HG03060 (cell line): Measurements from ENCODE around the gene CLCN6.
"Not testable (repeated sequence)": the region's sequence is repeated elsewhere in the genome, so short reads cannot be mapped to it uniquely, and the experiment has no call there.

Experiments used
- ATAC-seq: cut with Tn5 transposase; IDR thresholded peaks from one replicate; pipeline ENCODE4 v1.9.1; 2021; ENCODE audit warnings: low read depth, moderate number of reproducible peaks; ENCODE audit not compliant: unreplicated experiment

Gene CLCN6

DNA sequence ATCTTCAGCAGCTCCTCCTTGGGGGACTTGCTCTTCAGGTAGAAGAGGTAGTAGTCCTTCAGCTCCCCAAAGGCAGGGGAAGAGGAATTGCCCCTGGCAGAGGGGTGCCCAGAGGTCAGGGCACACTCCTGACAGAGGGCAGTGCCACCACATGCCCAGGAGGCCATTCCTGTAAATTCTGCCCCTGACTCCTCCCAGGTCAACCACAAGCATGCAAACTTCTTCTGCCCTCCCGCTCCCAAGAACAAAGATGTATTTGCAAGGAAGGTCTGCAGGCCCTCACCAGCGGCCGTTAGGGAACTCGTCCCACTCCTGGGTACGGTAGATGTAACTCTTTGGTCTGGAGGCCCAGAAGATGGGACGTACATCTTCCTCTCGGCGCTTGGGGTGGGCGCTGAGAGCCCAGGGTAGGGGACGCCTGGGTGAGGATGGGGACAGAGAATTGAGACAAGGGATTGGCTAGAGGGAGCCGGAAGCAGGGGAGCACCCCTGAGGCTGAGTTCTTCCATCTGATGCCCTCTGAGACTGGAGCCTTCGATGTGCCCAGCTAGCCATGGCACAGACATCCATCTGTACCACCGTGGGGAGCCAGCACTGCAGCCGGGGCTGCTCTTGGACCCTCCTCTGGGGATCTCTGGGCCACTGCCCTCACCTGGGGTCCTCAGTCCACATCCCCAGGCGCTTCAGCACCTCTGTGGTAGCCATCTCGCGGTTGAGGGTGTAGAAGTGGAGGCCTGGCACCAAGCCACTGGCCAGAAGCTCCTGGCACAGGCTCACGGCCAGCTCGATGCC, 11.3 kb upstream of the CLCN6 start:
- no peak for ATAC-seq

DNA sequence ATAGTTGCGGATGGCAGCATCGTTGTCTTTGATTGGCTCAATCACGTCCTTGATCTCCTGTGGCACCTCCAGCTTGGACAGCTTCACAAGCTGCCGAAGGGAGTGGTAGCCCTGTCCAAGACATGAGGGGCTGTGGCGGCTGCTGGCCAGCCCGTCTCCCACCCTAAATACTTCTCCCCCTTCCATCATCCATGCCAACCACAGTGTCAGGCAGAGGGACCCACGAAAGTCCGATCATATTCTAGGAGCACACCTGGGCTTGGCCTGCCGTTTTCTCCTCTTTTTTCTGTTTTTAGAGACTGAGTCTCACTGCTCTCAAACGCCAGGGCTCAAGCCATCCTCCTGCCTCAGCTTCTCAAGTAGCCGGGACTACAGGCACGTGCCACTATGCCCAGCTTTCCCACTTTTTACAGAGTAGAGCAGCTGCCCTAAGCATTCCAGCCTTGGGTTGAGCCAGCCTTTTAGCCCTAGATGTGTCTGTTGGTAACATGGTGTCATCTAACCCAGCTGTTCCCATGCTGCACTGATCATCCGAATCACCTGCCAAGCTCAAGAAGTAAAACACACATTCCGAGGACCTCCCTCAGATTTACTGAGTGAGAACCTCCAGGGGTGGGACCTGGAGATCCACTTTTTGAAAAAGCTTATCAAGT, 10.6 kb upstream of the CLCN6 start:
- ATAC-seq = no peak

DNA sequence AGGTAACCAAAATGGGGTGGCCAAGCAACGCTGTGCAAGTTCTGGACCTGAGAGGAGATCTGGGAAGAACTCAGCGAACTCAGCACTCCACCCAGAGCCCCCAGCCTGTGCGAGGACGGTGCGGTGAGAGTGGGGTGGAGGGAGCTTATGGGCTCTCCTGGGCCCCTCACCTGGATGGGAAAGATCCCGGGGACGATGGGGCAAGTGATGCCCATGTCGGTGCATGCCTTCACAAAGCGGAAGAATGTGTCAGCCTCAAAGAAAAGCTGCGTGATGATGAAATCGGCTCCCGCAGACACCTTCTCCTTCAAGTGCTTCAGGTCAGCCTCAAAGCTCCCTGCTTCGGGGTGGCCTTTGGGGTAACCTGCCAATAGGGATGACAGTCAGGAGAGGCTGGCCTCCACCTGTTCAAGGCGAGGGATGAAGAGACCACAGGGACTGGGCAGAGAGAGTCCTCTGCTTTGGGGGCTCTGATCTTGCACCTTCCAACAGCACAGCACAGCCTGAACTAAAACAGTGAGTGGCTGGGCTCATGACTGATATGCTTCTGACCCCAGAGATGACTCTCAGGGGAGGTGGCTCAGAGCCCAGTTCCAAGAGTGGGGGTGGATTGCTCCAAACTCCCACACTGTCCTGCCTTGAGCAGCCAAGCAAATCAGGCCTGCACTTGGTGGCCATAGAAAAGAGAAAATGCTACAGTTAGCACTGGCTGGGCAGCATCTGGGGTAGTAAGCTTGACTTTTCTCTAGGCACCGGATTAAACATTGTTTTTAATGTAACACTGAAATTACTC, 9.8 kb upstream of the CLCN6 start:
- ATAC-seq = no peak

DNA sequence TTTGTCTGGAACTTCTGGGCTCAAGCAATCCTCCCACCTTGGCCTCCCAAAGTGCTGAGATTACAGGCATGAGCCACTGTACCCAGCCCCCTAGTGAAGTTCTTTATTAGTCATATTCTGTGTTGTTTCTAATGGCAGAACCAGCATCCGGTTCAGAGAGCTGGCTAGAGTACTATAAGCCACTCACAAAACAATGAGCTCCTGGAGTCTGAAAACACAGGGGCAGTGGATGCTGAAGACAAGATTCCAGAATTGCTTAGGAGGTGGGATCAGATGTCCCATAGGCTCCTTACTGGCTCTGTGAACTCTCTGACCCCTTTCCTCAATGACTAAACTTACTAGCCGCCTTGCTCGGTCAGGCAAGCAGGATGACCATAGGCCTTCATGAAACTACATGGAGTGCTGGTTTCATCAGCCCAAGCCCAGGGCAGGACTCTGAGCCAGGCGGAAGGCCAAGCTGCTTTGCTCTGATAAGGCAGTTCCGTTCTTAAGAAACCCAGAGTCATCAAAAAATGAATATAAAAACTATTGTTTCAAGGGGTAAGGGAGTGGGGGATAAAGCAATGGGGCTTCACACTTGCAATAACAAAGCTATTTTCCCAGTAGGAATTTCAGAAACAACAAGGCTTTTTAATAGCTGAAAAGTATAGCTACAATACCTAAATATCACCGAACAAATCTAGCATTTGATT, 8.3 kb upstream of the CLCN6 start:
- no peak for ATAC-seq

- no peak for ATAC-seq
Observed at GRCh38 chr1:11799099-11799498, 6.9 kb upstream of the CLCN6 start.

GRCh38 chr1:11799896-11800295, 6.1 kb upstream of the CLCN6 start:
- no peak for ATAC-seq

GRCh38 chr1:11800391-11800755, 5.6 kb upstream of the CLCN6 start:
- no peak for ATAC-seq

- ATAC-seq = no peak
Observed at GRCh38 chr1:11800756-11801433, 5.1 kb upstream of the CLCN6 start.

DNA sequence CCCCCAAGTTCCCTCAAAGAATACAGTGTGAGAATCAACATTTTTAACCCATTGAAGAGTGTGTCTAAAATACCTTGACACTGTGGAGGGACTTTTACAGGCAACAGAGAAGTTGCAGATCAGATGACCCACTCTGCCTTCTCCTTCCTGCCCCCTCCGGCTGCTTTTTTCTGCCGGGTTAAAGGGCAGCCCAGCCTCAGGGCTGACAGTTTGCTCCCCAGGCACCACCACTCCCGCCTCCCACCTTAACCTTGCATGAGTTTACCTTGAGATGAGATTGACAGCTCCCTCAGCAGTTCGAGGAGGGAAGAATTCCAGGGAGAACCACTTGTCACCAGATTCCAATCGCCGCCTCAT, 3.4 kb upstream of the CLCN6 start:
- no peak for ATAC-seq

- no peak for ATAC-seq
Observed at GRCh38 chr1:11802973-11803885, 2.8 kb upstream of the CLCN6 start.

DNA sequence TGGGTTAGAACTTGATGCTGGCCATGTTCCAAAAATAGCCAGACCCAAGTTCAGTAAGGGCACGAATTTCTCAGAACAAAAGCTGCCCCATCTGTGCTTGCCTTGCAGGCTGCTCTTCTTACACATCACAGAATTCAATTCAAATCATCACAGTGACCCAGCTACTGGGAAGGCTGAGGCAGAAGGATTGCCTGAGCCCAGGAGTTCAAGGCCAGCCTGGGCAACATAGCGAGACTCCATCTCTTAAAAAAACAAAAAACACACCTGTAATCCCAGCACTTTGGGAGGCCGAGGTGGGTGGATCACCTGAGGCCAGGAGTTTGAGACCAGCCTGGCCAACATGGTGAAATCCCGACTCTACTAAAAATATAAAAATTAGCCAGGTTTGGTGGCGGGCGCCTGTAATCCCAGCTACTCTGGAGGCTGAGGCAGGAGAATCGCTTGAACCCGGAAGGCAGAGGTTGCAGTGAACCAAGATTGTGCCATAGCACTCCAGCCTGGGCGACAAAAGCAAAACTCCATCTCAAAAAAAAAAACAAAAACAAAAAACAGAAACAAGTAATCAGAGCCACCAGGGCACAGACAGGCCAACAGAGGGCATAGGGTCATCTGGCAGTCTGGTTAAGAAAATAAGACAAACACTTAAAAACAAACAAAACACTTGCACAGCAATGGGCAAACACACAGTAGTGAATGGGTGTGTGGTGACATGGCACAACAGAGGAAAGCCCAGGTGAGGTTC, 1.9 kb upstream of the CLCN6 start:
- ATAC-seq = not testable (repeated sequence)

GRCh38 chr1:11804666-11805421, 1.1 kb upstream of the CLCN6 start:
- no peak for ATAC-seq

DNA sequence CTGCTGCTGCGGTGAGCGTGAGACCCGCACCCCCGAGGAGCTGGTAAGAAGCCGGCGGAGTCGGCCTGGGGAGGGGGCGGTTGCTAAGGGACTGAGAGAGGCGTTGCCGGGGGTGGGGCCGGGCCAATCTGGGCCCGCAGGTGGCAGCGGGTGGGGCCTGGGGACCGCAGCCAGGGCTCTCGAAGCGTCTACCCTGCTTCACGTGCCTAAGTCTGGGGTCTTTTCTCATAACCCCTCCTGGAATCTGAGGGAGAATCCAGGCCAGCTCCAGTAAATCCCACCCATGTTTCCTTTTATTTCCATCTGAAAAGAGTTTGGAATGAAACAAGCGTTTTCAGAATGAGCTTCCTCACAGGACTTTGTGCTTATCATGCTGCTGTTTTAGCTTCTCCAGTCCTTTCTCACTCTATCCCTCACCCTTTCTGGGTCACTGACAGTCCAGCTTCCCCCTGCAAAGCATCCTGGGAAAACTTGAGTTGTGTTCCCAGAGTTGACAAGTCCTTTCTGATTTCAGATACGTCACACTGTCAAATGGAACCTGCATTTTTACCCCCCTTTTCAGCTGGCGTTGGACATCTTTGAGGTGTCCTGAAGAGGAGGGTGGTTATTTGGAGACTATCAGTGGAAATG, 431 bp downstream of the CLCN6 start:
- peak; percentile 5 for ATAC-seq

DNA sequence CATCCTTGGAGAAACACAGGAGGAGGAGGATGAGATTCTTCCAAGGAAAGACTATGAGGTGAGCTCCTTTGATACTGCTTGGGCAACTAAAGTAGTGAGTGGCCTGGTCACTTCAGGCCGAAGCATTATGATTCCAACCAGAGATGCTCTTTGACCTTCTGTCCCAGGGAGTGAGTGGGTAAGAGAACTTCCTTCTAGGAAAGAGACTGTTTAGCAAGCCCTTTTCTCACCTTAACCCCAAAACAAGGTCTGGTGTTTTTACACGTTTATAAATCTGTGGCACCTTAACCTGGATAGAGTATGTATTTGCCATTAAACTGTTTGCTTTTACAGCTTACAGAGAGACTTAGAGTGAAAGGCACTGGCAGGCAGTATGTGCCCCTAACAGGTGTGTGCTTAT, 1.1 kb downstream of the CLCN6 start:
- ATAC-seq = no peak

GRCh38 chr1:11813021-11813420, 7.0 kb downstream of the CLCN6 start:
- ATAC-seq = no peak

DNA sequence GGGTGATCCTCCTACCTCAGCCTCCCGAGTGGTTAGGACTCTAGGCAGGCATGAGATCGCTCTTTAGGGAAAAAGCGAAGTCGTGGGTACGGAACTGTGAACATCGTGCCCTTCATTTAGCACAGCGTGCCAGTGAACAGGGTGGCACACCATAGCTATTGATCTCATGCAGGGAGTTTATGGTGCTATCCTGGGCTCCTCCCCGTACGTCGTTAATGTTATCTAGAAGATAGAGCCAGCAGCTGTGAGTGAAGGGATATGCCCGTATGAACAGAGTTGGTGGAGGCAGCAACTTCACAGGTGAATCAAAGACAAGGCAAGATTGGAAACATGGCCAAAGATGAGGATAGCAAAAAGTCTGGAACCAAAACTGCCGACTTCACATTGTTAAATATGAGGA, 11.2 kb downstream of the CLCN6 start:
- no peak for ATAC-seq

GRCh38 chr1:11822091-11822490, 16.1 kb downstream of the CLCN6 start:
- no peak for ATAC-seq
